GM04504 (cell line): ENCODE measurements around the gene CGB2.
"Not testable (repeated sequence)": the region's sequence is repeated elsewhere in the genome, so short reads cannot be mapped to it uniquely, and the experiment has no call there.

Source experiments
- DNase-seq: peaks from one replicate; pipeline ENCODE4 v3.0.0-alpha.2; 2012; ENCODE audit warnings: low read depth

The CGB2 gene

DNA sequence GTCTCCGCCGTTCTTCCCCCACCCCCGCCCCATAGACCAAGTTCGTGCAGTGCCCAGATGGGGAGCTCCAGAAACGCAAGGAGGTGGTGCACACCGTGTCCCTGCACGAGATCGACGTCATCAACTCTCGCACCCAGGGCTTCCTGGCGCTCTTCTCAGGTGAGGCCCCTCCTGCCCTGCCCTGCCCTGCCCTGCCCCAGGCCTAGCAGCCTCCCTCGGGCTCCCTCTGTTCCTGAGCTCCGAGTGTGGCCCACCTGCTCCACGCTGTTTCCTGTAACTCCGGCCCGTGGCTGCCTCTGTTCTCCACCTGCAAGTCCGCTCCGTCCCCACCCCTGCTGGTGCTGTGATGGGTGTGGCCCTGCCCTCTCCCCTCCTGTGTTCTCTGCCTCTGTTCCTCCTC, 21.2 kb upstream of the CGB2 start:
- no peak for DNase-seq

GRCh38 chr19:49011194-49011593, 20.5 kb upstream of the CGB2 start:
- no peak for DNase-seq

DNA sequence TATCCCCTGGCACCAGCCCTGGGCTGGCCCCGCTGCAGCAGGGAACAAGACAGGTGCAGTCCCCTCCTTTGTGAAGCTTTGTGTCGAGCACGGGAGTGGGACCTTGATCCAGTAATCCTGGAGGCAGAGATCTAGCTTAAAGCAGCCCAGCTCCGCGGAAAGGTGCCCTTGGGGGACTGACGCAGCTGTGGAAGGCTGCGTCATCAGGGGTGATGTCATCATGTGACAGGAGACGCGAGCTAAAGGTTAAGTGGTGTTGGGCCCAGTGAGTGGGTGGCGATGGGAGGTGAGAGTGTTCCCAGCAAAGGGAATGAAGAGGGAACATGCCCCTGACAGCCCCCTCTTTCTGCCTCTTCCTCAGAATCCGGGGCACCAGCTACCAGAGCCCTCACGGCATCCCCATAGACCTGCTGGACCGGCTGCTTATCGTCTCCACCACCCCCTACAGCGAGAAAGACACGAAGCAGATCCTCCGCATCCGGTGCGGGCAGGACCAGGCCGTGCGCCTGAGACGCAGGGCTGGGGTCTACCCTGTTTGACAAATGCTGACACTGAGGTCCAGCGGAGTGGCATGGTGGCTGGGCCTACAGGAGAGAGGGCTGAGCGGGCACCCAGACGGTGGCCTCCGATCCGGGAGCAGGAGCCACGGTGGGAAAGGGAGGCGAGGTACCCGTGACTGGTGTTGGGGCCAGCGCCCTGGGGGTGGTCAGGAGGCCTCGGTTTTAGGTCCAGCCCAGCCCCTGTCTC, 17.4 kb upstream of the CGB2 start:
- DNase-seq: no peak

DNA sequence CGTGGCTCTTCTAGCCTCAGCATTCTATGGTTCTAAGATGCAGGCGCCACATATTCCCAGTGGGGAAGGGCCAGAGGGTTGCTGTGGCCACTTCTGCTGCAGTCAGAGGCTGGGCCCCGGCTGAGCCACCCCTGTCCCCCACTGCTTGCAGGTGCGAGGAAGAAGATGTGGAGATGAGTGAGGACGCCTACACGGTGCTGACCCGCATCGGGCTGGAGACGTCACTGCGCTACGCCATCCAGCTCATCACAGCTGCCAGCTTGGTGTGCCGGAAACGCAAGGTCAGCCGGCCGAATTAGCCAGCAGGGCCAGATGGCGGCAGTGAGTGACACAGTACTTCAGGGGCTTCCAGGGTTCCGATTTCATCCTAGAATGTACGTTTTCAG, 16.8 kb upstream of the CGB2 start:
- no peak for DNase-seq

GRCh38 chr19:49016067-49016839, 15.4 kb upstream of the CGB2 start:
- DNase-seq: no peak

DNA sequence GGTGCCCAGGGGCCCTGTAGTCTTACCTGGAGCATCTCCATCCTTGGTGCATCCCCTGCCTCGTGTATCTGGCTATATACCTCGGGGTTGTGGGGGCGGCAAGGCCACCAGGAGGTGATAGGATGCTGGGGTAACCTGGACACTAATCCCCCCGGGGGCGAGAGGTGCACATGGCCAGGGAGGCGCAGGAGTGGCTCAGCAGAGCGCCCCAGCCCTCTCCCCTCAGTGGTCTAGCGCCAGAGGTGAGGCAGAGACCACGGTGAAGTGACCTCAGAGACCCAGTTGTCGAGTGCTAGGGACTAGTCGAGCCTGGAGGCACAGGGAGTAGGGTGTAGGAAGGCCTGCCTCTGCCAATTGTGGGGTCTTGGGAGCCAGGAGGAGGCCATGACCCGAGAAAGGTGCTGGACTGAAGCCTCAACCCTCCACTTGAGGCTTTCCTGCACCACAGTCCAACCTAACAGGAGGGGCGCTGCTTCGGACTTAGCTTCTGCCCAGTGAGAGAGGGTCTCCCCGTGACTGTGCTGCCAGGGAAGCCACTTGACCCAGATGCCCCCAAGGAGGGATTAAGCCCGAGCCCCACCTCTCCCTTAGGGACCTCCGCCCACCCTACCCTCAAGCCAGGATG, 14.5 kb upstream of the CGB2 start, which contains the start of gene LHB:
Gene LHB (minus strand): TSS at position 51 of the 625 bp plus-strand sequence. CDS start 10 bp downstream, at position 41.
- no peak for DNase-seq

- no peak for DNase-seq
These were observed 13.9 kb upstream of the CGB2 start for GRCh38 chr19:49017666-49018351.

DNA sequence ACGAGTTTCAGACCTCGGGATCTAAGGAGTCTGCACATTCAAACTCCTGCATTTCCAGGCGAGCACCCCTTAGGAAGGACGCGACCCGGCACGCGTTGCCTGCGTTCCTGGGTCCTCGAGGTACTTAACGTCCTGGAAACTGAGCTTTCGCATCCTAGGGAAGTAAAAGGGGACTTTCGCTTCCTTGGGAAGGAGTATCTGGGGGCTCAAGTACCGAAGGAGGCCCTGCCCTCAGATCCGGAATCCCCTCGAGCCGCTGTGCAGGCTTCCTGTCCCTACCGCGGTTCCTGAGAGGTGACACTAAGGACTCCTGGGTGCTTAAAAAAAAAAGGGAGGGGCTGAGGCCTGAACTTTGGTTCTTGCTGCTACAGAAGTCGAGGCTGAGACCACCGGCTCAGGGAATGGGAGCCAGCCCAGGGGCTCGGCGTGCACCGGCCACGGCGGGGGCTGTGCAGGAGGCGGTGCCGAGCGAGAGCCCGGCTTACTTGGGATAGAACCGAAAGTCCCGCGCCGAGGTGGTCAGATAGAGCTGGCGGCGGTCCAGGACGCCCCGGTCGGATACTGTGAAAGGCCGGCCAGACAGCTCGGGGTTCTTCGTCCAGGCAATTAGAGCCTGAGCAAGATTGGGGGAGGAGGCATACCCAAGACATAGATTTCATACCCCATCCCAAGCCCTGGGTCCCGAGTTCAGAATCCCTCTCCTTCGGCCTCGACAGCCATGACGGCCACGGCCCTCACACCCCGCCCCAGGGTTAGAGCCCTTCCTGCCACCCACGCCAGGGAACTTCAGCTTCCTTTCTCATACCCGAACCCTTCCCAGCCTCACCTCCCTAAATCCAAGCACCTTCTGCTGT, 13.1 kb upstream of the CGB2 start:
- not testable (repeated sequence) for DNase-seq

DNA sequence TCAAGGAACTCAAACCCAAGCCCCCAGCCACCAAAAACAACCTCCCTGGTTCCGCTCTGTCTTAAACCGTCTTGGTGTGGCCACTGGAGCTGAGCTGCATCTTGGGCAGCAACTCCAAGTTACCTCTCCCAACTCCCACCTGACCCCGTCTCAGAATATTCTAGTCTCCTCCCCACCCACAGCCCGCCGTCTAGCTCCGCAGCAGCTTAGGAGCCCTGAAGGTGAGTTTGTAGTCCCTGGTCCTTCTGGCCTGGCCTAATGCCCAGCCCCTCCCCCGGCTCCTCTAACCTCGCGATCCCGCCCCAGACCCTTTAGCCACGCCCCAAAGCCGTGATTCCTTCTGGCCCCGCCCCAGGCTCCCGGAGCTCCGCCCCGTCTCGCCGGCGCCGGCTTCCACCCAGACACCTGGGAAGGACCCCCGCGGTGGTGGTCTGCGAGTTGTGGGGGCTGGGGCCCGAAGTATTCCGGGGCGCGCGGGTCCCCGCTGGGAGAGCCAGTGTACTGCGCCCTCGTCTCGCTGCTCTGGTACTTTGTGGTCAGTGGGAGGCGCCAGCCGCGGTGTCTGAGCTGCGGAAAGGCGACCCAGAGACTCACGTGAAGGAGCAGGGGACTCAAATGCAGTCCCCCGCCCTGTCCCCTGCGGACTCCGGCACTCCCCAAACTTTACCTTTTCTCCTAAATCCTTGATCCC, 12.3 kb upstream of the CGB2 start:
- no peak for DNase-seq

DNA sequence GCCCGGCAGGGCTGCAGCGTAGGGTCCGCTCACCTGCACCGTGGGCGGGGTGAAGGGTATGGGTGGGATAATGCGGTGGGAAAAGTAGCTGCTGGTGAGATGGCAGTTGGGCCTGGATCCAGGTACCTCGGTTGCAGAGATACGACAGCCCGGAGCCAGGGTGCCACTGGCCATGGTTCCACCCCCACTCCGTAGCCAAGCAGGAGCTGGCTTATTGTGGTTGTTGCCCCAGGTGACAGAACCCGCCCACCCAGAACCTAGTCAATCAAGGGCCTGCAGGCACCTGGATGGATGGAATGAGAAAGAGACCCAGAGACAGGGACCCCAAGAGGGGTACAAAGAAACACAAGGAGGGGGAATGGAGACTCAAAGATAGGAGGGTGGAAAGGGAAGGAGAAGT, 11.3 kb upstream of the CGB2 start:
- no peak for DNase-seq

- DNase-seq: no peak
These were observed 10.5 kb upstream of the CGB2 start for GRCh38 chr19:49020931-49021895.

DNA sequence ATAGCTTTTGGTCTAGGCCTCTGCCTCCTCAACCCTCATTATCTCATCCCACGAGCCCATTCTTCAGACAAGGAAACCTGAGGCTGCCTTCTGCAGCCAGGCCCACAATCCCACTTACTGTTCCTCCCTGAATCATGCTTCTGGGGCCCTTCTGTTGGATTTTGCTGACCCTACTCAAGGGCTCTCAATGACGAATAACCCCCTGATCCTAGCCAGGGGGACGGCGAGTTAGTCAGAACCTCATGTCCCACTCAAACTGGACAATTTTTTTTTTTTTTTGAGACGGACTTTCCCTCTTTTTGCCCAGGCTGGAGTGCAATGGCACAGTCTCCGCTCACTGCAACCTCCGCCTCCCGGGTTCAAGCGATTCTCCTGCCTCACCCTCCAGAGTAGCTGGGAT, 9.6 kb upstream of the CGB2 start:
- DNase-seq: no peak

GRCh38 chr19:49024233-49024632, 7.5 kb upstream of the CGB2 start, which contains the start of gene CGB3:
CGB3 (minus strand) TSS chr19:49024333; CDS start chr19:49023971, 362 bp downstream.
- DNase-seq: not testable (repeated sequence)

DNA sequence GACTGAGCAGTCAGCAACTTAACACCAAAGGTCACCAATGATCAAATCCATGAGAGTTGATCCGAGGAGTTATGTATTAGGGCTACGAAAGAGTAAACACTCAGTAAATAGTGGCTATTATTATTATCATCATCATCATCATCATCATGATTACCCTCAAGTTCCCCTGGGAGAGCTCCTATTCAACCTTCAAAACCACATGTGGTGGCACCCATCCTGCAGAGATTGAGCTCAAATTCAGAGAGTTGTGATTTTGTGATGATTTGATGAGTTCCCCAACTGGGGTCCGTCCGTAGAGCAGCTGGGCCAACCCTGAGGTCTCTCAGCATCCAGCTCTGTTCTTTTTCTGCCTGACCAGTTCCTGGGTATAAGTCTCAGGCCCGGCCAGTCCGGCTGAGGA, 6.6 kb upstream of the CGB2 start:
- not testable (repeated sequence) for DNase-seq

GRCh38 chr19:49025599-49025998, 6.1 kb upstream of the CGB2 start:
- not testable (repeated sequence) for DNase-seq

DNA sequence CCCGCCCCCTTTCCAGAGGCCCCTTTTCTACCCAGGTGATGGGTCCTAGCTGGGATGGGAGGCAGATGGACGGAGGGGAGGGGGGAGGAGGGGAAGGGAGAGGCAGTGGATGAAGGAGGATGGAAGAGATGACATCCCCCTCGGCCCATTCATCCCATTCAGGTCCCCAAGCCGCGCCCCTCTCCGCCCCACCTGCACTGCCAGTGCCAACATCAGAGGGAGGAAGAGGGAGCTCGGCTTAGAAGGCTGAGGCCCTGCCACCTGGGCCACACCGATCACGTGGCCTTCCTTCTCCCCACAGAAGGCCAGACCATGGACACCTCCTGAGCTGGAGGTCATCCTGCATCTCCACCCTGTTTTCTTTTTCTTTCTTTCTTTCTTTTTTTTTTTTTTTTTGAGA, 3.0 kb upstream of the CGB2 start:
- DNase-seq: not testable (repeated sequence)

- DNase-seq: not testable (repeated sequence)
These were observed 1.9 kb upstream of the CGB2 start for GRCh38 chr19:49029749-49030148.

DNA sequence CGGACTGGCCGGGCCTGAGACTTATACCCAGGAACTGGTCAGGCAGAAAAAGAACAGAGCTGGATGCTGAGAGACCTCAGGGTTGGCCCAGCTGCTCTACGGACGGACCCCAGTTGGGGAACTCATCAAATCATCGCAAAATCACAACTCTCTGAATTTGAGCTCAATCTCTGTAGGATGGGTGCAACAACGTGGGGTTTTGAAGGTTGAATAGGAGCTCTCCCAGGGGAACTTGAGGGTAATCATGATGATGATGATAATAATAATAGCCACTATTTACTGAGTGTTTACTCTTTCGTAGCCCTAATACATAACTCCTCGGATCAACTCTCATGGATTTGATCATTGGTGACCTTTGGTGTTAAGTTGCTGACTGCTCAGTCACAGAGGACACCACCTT, 1.4 kb upstream of the CGB2 start:
- not testable (repeated sequence) for DNase-seq

DNA sequence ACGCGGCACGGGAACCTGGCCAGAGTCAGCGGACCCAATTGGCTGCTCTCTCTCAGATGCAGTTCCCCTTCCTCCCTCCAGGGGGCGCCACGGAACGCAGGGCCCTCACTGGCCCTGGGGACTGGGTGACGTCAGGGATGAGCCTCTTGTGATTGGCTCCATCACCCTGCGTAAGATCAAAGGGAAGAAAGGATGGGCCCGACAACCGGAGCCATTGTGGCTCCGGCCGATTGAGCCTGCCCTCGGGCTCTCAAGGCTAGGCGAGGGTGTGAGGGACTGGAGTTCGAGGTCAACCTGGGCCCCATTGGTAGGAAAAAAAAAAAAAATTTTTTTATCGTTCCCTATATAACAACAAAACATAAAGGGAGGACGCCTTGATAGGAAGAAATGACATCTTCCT, 5.1 kb downstream of the CGB2 start, which contains the start of gene CGB1:
Gene CGB1 (minus strand): TSS at position 81 of the 400 bp plus-strand sequence. CDS start 184 bp downstream, outside the sequence.
- not testable (repeated sequence) for DNase-seq
